ENCODE data around the gene ILKAP.

Gene ILKAP

DNA sequence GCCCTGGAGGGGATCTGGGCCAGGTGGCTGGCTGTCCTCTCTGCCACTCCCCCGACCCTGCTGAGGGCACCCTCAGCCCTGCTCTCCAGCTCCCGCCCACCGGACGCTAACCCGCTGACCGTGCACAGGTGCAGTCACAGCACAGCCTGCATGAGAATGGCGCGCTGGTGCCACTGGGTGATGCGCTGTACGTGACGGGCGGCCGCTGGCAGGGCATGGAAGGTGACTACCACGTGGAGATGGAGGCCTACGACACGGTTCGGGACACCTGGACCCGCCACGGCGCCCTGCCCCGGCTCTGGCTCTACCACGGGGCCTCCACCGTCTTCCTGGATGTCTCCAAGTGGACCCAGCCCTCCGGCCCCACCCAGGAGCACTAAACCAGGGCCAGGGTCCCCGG is 52.8 kb downstream of the ILKAP start:
- no peaks in the 10 kb centered on the region for H3K9me3 ChIP-seq (ENCODE audit: control insufficient read depth in 2 of 2, low read length in 2 of 2)
- no peak overlapping the region for H3K27ac ChIP-seq (ENCODE audit: low read depth in 2 of 2, low read length in 2 of 2)
- H3K9ac ChIP-seq (ENCODE audit: low read depth in 1 of 2, low read length in 2 of 2), result no peak overlapping the region
- H3K27me3 ChIP-seq (ENCODE audit: control insufficient read depth in 2 of 2, insufficient read depth in 2 of 2, low read length in 2 of 2), result no peaks in the 10 kb centered on the region
- H3K4me1 ChIP-seq (ENCODE audit: control insufficient read depth in 2 of 2, insufficient read depth in 2 of 2, low read length in 2 of 2), result no peaks in the 10 kb centered on the region
- no peak overlapping the region for H3K4me3 ChIP-seq (ENCODE audit: low read length in 2 of 2)
- H3K36me3 ChIP-seq (ENCODE audit: control insufficient read depth in 2 of 2, insufficient read depth in 2 of 2, low read length in 2 of 2), result no peaks in the 10 kb centered on the region

GRCh38 chr2:238149841-238150572 is 53.5 kb downstream of the ILKAP start:
- Histone ChIP-seq H3K36me3 (ENCODE audit: control insufficient read depth in 2 of 2, insufficient read depth in 2 of 2, low read length in 2 of 2) (no peaks in the 10 kb centered on the region), H3K27ac (ENCODE audit: low read depth in 2 of 2, low read length in 2 of 2) (no peak overlapping the region)

GRCh38 chr2:238148981-238149380 is 54.5 kb downstream of the ILKAP start:
- H3K36me3 ChIP-seq (ENCODE audit: control insufficient read depth in 2 of 2, insufficient read depth in 2 of 2, low read length in 2 of 2), result no peaks in the 10 kb centered on the region
- no peak overlapping the region for H3K27ac ChIP-seq (ENCODE audit: low read depth in 2 of 2, low read length in 2 of 2)
- no peak overlapping the region for H3K4me3 ChIP-seq (ENCODE audit: low read length in 2 of 2)
- H3K27me3 ChIP-seq (ENCODE audit: control insufficient read depth in 2 of 2, insufficient read depth in 2 of 2, low read length in 2 of 2), result no peaks in the 10 kb centered on the region
- H3K4me1 ChIP-seq (ENCODE audit: control insufficient read depth in 2 of 2, insufficient read depth in 2 of 2, low read length in 2 of 2), result no peaks in the 10 kb centered on the region
- H3K9ac ChIP-seq (ENCODE audit: low read depth in 1 of 2, low read length in 2 of 2), result no peak overlapping the region
- no peaks in the 10 kb centered on the region for H3K9me3 ChIP-seq (ENCODE audit: control insufficient read depth in 2 of 2, low read length in 2 of 2)

More at GRCh38 chr2:238149841-238150572, 53.5 kb downstream of the ILKAP start:
- no peaks in the 10 kb centered on the region for H3K9me3 ChIP-seq (ENCODE audit: control insufficient read depth in 2 of 2, low read length in 2 of 2)
- H3K4me1 ChIP-seq (ENCODE audit: control insufficient read depth in 2 of 2, insufficient read depth in 2 of 2, low read length in 2 of 2), result no peaks in the 10 kb centered on the region
- no peak overlapping the region for H3K9ac ChIP-seq (ENCODE audit: low read depth in 1 of 2, low read length in 2 of 2)
- no peak overlapping the region for H3K4me3 ChIP-seq (ENCODE audit: low read length in 2 of 2)
- H3K27me3 ChIP-seq (ENCODE audit: control insufficient read depth in 2 of 2, insufficient read depth in 2 of 2, low read length in 2 of 2), result no peaks in the 10 kb centered on the region

DNA sequence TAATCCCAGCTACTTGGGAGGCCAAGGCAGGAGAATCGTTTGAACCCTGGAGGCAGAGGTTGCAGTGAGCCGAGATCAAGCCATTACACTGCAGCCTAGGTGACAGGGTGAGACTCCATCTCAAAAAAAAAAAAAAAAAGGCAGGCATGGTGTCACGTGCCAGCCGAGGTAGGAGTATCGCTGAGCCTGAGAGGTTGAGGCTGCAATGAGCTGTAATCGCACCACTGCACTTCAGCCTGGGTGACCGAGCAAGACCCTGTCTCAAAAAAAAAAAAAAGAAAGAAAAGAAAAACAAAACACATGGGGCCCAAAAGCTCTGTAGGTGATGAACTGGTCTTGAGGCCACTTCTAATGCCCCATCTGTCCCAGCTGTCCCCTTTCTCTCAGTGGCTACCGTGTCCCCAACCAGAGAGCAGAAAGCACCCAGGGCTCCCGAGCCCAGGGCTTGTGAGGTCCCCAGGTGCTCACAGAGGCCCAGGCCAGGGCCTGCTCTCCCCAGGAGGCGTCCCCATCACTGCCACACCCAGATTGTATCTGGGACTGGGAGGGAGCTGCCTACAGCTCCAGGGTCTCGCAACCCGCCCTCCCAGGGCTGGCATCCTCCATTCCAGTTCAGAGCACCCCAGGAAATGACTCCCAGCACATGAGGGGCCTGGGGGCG is 56.5 kb downstream of the ILKAP start:
- peaks cover 5 to 7% of the 10 kb centered on the region in 2 donors for H3K4me1 ChIP-seq (ENCODE audit: control insufficient read depth in 2 of 2, insufficient read depth in 2 of 2, low read length in 2 of 2)

DNA sequence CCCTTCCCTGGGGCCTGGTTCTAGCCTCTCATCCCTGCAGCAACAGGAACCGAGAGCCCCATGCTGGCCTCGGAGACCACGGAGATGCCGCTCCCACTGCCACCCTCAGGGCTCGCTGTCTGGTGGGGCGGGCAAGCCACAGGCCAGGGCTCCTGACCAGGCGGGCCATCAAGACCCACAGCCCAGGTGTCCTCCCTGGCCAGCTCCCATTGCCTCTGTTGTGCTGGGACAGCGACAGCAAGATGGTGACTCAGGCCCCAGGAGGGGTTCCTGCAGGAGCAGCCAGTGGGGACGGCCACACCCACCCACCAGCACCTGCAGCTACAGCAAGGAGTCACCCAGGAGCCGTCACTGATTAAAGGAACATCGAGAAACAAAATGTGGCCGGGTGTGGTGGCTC is 57.6 kb downstream of the ILKAP start:
- Histone ChIP-seq H3K4me1 (ENCODE audit: control insufficient read depth in 2 of 2, insufficient read depth in 2 of 2, low read length in 2 of 2) (peaks cover 15 to 16% of the 10 kb centered on the region in 2 donors), H3K4me3 (ENCODE audit: low read length in 2 of 2) (no peak overlapping the region), H3K27ac (ENCODE audit: low read depth in 2 of 2, low read length in 2 of 2) (no peak overlapping the region), H3K9ac (ENCODE audit: low read depth in 1 of 2, low read length in 2 of 2) (no peak overlapping the region), H3K36me3 (ENCODE audit: control insufficient read depth in 2 of 2, insufficient read depth in 2 of 2, low read length in 2 of 2) (no peaks in the 10 kb centered on the region), H3K27me3 (ENCODE audit: control insufficient read depth in 2 of 2, insufficient read depth in 2 of 2, low read length in 2 of 2) (peaks cover 0 to 3% of the 10 kb centered on the region in 2 donors), H3K9me3 (ENCODE audit: control insufficient read depth in 2 of 2, low read length in 2 of 2) (no peaks in the 10 kb centered on the region)

More for the DNA sequence above, 56.5 kb downstream of the ILKAP start:
- H3K27ac ChIP-seq (ENCODE audit: low read depth in 2 of 2, low read length in 2 of 2), result no peak overlapping the region
- peaks cover 0 to 3% of the 10 kb centered on the region in 2 donors for H3K27me3 ChIP-seq (ENCODE audit: control insufficient read depth in 2 of 2, insufficient read depth in 2 of 2, low read length in 2 of 2)
- H3K4me3 ChIP-seq (ENCODE audit: low read length in 2 of 2), result no peak overlapping the region
- no peaks in the 10 kb centered on the region for H3K9me3 ChIP-seq (ENCODE audit: control insufficient read depth in 2 of 2, low read length in 2 of 2)
- no peaks in the 10 kb centered on the region for H3K36me3 ChIP-seq (ENCODE audit: control insufficient read depth in 2 of 2, insufficient read depth in 2 of 2, low read length in 2 of 2)
- H3K9ac ChIP-seq (ENCODE audit: low read depth in 1 of 2, low read length in 2 of 2), result no peak overlapping the region

DNA sequence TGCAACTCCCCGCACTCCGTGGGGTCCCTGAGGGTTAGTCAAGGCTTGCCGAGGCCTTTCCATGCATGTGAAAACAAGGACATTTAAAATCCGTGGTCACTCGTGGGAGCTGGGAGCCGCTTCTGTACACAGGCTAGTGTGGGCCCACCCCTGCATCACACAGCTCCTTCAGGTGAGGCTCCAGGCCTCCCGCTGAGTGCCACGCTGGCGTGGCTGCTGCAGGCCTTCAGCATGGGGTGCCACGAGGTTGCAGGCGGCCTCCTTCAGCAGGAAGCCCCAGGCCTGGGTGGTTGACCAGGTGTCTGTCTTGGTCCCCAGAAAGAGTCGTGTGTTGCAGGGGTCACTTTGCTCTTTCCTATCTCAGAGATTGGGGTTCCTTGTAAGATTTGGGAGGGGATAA is 58.4 kb downstream of the ILKAP start:
- no peak overlapping the region for H3K4me3 ChIP-seq (ENCODE audit: low read length in 2 of 2)
- no peaks in the 10 kb centered on the region for H3K9me3 ChIP-seq (ENCODE audit: control insufficient read depth in 2 of 2, low read length in 2 of 2)
- H3K9ac ChIP-seq (ENCODE audit: low read depth in 1 of 2, low read length in 2 of 2), result no peak overlapping the region
- peaks cover 0 to 5% of the 10 kb centered on the region in 2 donors for H3K27me3 ChIP-seq (ENCODE audit: control insufficient read depth in 2 of 2, insufficient read depth in 2 of 2, low read length in 2 of 2)
- H3K4me1 ChIP-seq (ENCODE audit: control insufficient read depth in 2 of 2, insufficient read depth in 2 of 2, low read length in 2 of 2), result peaks cover 15 to 16% of the 10 kb centered on the region in 2 donors
- no peak overlapping the region for H3K27ac ChIP-seq (ENCODE audit: low read depth in 2 of 2, low read length in 2 of 2)
- H3K36me3 ChIP-seq (ENCODE audit: control insufficient read depth in 2 of 2, insufficient read depth in 2 of 2, low read length in 2 of 2), result no peaks in the 10 kb centered on the region

DNA sequence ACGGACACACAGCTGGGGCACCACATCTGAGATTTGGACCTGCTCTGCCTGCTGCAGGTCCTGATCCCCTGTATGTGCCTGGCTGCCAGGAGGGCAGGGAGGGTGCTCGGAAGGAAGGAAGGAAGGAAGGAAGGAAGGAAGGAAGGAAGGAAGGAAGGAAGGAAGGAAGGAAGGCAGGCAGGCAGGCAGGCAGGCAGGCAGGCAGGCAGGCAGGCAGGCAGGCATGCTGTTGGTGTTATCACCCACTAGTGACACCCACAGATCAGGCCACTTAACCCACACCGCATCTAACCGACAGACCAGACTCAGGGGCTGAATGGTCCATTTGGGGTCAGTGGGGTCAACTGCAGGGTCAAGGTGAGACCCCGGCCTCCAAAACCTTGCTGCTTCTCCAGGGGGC is 59.2 kb downstream of the ILKAP start:
- Histone ChIP-seq H3K4me1 (ENCODE audit: control insufficient read depth in 2 of 2, insufficient read depth in 2 of 2, low read length in 2 of 2) (peaks cover 16 to 17% of the 10 kb centered on the region in 2 donors), H3K27me3 (ENCODE audit: control insufficient read depth in 2 of 2, insufficient read depth in 2 of 2, low read length in 2 of 2) (peaks cover 0 to 5% of the 10 kb centered on the region in 2 donors), H3K9ac (ENCODE audit: low read depth in 1 of 2, low read length in 2 of 2) (no peak overlapping the region), H3K9me3 (ENCODE audit: control insufficient read depth in 2 of 2, low read length in 2 of 2) (no peaks in the 10 kb centered on the region), H3K36me3 (ENCODE audit: control insufficient read depth in 2 of 2, insufficient read depth in 2 of 2, low read length in 2 of 2) (no peaks in the 10 kb centered on the region), H3K27ac (ENCODE audit: low read depth in 2 of 2, low read length in 2 of 2) (no peak overlapping the region), H3K4me3 (ENCODE audit: low read length in 2 of 2) (no peak overlapping the region)

GRCh38 chr2:238143239-238143951 is 60.1 kb downstream of the ILKAP start:
- Histone ChIP-seq H3K9ac (ENCODE audit: low read depth in 1 of 2, low read length in 2 of 2) (no peak overlapping the region), H3K27ac (ENCODE audit: low read depth in 2 of 2, low read length in 2 of 2) (no peak overlapping the region), H3K36me3 (ENCODE audit: control insufficient read depth in 2 of 2, insufficient read depth in 2 of 2, low read length in 2 of 2) (no peaks in the 10 kb centered on the region), H3K27me3 (ENCODE audit: control insufficient read depth in 2 of 2, insufficient read depth in 2 of 2, low read length in 2 of 2) (peaks cover 0 to 5% of the 10 kb centered on the region in 2 donors), H3K4me3 (ENCODE audit: low read length in 2 of 2) (no peak overlapping the region), H3K4me1 (ENCODE audit: control insufficient read depth in 2 of 2, insufficient read depth in 2 of 2, low read length in 2 of 2) (peaks cover 16 to 17% of the 10 kb centered on the region in 2 donors), H3K9me3 (ENCODE audit: control insufficient read depth in 2 of 2, low read length in 2 of 2) (no peaks in the 10 kb centered on the region)

GRCh38 chr2:238142382-238143205 is 60.9 kb downstream of the ILKAP start:
- no peaks in the 10 kb centered on the region for H3K9me3 ChIP-seq (ENCODE audit: control insufficient read depth in 2 of 2, low read length in 2 of 2)
- H3K27ac ChIP-seq (ENCODE audit: low read depth in 2 of 2, low read length in 2 of 2), result no peak overlapping the region
- no peaks in the 10 kb centered on the region for H3K36me3 ChIP-seq (ENCODE audit: control insufficient read depth in 2 of 2, insufficient read depth in 2 of 2, low read length in 2 of 2)
- peaks cover 0 to 5% of the 10 kb centered on the region in 2 donors for H3K27me3 ChIP-seq (ENCODE audit: control insufficient read depth in 2 of 2, insufficient read depth in 2 of 2, low read length in 2 of 2)
- peaks cover 16 to 17% of the 10 kb centered on the region in 2 donors for H3K4me1 ChIP-seq (ENCODE audit: control insufficient read depth in 2 of 2, insufficient read depth in 2 of 2, low read length in 2 of 2)
- H3K4me3 ChIP-seq (ENCODE audit: low read length in 2 of 2), result no peak overlapping the region
- H3K9ac ChIP-seq (ENCODE audit: low read depth in 1 of 2, low read length in 2 of 2), result peak overlapping the region in 1 of 2 donors; percentile 37
